PC-3 (cell line): Measurements from ENCODE around the gene CYTH3. TPM values are rescaled to one million over a fixed set of nuclear protein-coding genes. Genes with fewer than 3 reads are reported as not detected.
"Not testable (repeated sequence)": the region's sequence is repeated elsewhere in the genome, so short reads cannot be mapped to it uniquely, and the experiment has no call there.

Source experiments
- ATAC-seq: fragments of 200-7000 bp; cut with Tn5 transposase; 2 replicates; pipeline ENCODE4 v1.9.1; 2020; ENCODE audit warnings: mild to moderate bottlenecking, moderate library complexity
- BruUV-seq: library from RNA; stranded (reverse); fragments of 400-500 nt; replicated peaks from 2 replicates; lab custom pipeline; 2021; lab: Mats Ljungman, UMichigan
- CTCF ChIA-PET: fragments of 300-600 bp; sonication (Branson Sonifier 250); formaldehyde crosslinking; loops from one replicate; lab custom pipeline; 2022; ENCODE audit warnings: antibody characterized with exemption; lab: Charles Lee
- POLR2A ChIA-PET: fragments of 300-600 bp; sonication (Branson Sonifier 250); formaldehyde crosslinking; loops from one replicate; lab custom pipeline; 2022; ENCODE audit warnings: antibody characterized with exemption; ENCODE audit not compliant: unreplicated experiment; lab: Charles Lee
- DNase-seq: peaks from one replicate; pipeline ENCODE4 v3.0.0-alpha.2; 2015
- H2AFZ ChIP-seq: fragments of 300-600 bp; sonication (generic); 2 replicates; pipeline ENCODE4 v1.6.0; 2016; ENCODE audit warnings: antibody characterized with exemption, low read length
- H3F3A ChIP-seq: fragments of 300-600 bp; sonication (generic); one replicate; pipeline ENCODE4 v1.6.0; 2017; ENCODE audit warnings: antibody characterized with exemption, low read length, control low read depth, mild to moderate bottlenecking; ENCODE audit not compliant: unreplicated experiment
- H3K27ac ChIP-seq: fragments of 300-600 bp; sonication (generic); 2 replicates; pipeline ENCODE4 v1.5.1; 2016; ENCODE audit warnings: mild to moderate bottlenecking, low read length
- H3K27me3 ChIP-seq: fragments of 300-600 bp; sonication (generic); 2 replicates; pipeline ENCODE4 v1.6.1; 2016; ENCODE audit warnings: low read length, mixed read lengths
- H3K36me3 ChIP-seq: fragments of 300-600 bp; sonication (generic); 2 replicates; pipeline ENCODE4 v1.6.1; 2016; ENCODE audit warnings: low read depth, mixed run types, low read length, mixed read lengths
- H3K4me1 ChIP-seq: fragments of 300-600 bp; sonication (generic); 2 replicates; pipeline ENCODE4 v1.5.1; 2016; ENCODE audit warnings: low read length; ENCODE audit not compliant: insufficient read depth
- H3K4me2 ChIP-seq: fragments of 300-600 bp; sonication (generic); 2 replicates; pipeline ENCODE4 v1.6.0; 2016; ENCODE audit warnings: low read length
- H3K4me3 ChIP-seq: fragments of 300-600 bp; sonication (generic); 2 replicates; pipeline ENCODE4 v1.5.1; 2016; ENCODE audit warnings: mild to moderate bottlenecking, low read length, mixed read lengths
- H3K79me2 ChIP-seq: fragments of 300-600 bp; sonication (generic); 2 replicates; pipeline ENCODE4 v1.6.1; 2017; ENCODE audit warnings: low read length, mixed read lengths
- H3K9ac ChIP-seq: fragments of 300-600 bp; sonication (generic); 2 replicates; pipeline ENCODE4 v1.6.0; 2016; ENCODE audit warnings: mild to moderate bottlenecking, low read length
- H3K9me2 ChIP-seq: fragments of 300-600 bp; sonication (generic); replicated peaks from 2 replicates; pipeline ENCODE4 v1.6.1; 2016; ENCODE audit warnings: mixed run types, low read length, mixed read lengths
- H3K9me3 ChIP-seq: fragments of 300-600 bp; sonication (generic); 2 replicates; pipeline ENCODE4 v1.6.1; 2016; ENCODE audit warnings: low read length, mixed read lengths
- H4K20me1 ChIP-seq: fragments of 300-600 bp; sonication (generic); 2 replicates; pipeline ENCODE4 v1.6.1; 2016; ENCODE audit warnings: low read length, mixed read lengths
- EZH2 ChIP-seq: fragments of 300-600 bp; sonication (generic); IDR thresholded peaks from one replicate; pipeline ENCODE4 v1.6.1; 2017; ENCODE audit warnings: antibody characterized with exemption, mild to moderate bottlenecking, low read length; ENCODE audit not compliant: unreplicated experiment
- EZH2phosphoT487 ChIP-seq: fragments of 300-600 bp; sonication (generic); IDR thresholded peaks from 2 replicates; pipeline ENCODE4 v1.6.1; 2018; ENCODE audit warnings: mild to moderate bottlenecking, antibody characterized with exemption, low read length, borderline replicate concordance
- intact Hi-C: fragments of 100-400 bp; cut with micrococcal nuclease; formaldehyde crosslinking; loops from 2 replicates; pipeline ENCODE4 v1.9.0; 2023
- total RNA-seq: library from RNA; depleted of rRNA; stranded (reverse); fragments of >200 nt; gene quantifications from 2 replicates; pipeline ENCODE4 v1.2.3, GENCODE V29; 2014
- TF ChIP-seq, protein P1 (sequence below): fragments of 300-600 bp; sonication (generic); conservative IDR thresholded peaks from 2 replicates; pipeline ENCODE4 v1.5.1; 2017; ENCODE audit warnings: antibody characterized with exemption, low read depth, mild to moderate bottlenecking, low read length

Gene CYTH3
- total RNA-seq, 1 experiment from 2014 or later, result 23.1 TPM

DNA sequence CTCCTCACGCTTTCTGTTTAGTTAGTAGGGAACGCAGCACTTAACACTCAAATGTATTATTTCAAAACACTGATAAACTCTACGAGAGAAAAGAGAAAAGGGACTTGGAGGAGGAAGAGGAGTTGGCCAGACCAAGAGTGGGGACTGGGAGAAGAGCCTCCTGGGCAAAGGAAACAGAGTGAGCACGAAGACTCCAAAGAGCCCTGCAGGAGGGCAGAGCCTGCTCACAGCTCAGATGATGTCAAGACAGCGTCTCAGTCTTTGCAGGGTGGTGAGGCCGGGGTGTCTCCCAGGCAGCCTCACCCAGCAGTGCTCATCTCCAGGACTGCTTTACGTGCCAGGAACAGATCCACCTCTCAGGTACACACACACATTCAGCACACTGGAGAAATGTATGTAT, 41.2 kb downstream of the CYTH3 start:
- Histone ChIP-seq H3K9me2 (no peaks in the 10 kb centered on the region), H3K27ac (no peak overlapping the region), H3K4me3 (no peak overlapping the region), H3K9ac (no peak overlapping the region), H3K27me3 (no peaks in the 10 kb centered on the region), H2AFZ (no peak overlapping the region), H3K36me3 (no peaks in the 10 kb centered on the region), H3F3A (no peaks in the 10 kb centered on the region), H4K20me1 (peaks cover 3% of the 10 kb centered on the region; the same call in 1 of the 2 replicates), H3K79me2 (peaks cover 82% of the 10 kb centered on the region), H3K4me2 (no peak overlapping the region), H3K4me1 (no peaks in the 10 kb centered on the region), H3K9me3 (no peaks in the 10 kb centered on the region)
- TF ChIP-seq EZH2 (no peak), EZH2phosphoT487 (no peak)
- TF ChIP-seq, protein P1, sequence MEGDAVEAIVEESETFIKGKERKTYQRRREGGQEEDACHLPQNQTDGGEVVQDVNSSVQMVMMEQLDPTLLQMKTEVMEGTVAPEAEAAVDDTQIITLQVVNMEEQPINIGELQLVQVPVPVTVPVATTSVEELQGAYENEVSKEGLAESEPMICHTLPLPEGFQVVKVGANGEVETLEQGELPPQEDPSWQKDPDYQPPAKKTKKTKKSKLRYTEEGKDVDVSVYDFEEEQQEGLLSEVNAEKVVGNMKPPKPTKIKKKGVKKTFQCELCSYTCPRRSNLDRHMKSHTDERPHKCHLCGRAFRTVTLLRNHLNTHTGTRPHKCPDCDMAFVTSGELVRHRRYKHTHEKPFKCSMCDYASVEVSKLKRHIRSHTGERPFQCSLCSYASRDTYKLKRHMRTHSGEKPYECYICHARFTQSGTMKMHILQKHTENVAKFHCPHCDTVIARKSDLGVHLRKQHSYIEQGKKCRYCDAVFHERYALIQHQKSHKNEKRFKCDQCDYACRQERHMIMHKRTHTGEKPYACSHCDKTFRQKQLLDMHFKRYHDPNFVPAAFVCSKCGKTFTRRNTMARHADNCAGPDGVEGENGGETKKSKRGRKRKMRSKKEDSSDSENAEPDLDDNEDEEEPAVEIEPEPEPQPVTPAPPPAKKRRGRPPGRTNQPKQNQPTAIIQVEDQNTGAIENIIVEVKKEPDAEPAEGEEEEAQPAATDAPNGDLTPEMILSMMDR, result no peak
- no peak for ATAC-seq
- ChIA-PET POLR2A (no interaction called here), CTCF (no interaction called here)
- no peak for DNase-seq
- intact Hi-C loops, result no loop called here
- BruUV-seq, result no TSS peak

DNA sequence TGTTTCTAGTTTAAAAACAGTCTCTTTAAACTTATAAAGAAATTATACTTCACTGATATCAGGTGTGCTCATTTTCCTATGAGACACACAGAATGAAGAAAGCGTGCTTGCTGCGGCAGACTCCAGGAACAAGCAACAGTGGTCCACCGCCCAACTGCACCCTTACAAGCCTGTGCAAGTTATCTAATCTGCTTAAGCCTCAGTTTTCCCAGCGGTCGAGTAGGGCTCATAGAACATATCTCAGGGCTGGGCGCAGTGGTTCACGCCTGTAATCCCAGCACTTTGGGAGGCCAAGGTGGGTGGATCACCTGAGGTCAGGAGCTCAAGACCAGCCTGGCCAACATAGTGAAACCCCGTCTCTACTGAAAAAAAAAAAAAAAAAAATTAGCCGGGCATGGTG, 43.1 kb downstream of the CYTH3 start:
- intact Hi-C loops, DNase-seq, BruUV-seq, H3K9me3 ChIP-seq, H3K27ac ChIP-seq, ATAC-seq, H4K20me1 ChIP-seq, H3K9ac ChIP-seq, H2AFZ ChIP-seq, POLR2A ChIA-PET, H3K4me3 ChIP-seq, H3K4me1 ChIP-seq, H3F3A ChIP-seq, H3K36me3 ChIP-seq, H3K4me2 ChIP-seq, H3K27me3 ChIP-seq, H3K9me2 ChIP-seq, CTCF ChIA-PET: not testable (repeated sequence)
- H3K79me2 ChIP-seq, result peaks cover 74% of the 10 kb centered on the region

DNA sequence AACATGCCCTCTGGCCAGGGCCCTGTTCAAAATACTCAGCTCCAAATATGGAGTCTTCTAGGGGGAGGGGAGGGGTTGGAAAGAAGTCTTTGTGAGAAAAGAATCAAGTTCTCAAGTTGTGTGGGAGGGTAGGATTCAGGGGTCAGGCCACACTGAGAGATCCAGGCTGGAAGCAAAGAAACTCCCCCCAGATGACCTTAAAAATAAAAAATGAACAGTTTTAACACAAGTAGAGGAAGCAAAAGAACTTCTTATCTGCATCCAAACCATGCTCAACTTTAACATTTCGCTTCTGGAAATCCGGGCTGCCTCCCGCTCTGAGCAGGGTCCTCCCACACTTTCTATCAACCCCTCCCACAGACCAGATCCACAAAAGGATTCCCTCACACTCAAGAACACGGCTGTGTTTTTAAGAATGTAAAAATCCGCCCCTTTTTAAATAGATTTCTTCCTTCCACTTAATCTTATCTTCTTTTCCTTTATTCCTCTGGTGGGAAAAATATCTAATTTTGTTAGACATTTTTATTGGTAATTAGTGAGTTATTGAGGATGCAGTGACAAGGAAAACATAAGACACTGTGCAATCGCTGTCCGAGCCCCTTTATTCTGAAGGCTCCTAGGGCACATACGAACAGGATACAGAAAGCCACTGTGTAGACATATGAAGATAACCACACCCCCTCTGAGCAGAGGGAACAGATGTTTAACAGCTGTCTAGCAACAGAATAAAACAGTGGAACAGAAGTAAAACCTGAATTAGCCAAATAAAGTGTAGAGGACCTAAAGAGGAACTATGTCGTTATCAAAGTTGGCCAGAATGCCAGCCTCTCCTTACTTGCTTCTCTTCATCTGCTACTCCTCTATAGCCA, 43.8 kb downstream of the CYTH3 start:
- no TSS peak for BruUV-seq
- Histone ChIP-seq H4K20me1 (peaks cover 7% of the 10 kb centered on the region; the same call in 1 of the 2 replicates), H3K4me3 (no peak overlapping the region), H3K27ac (no peak overlapping the region), H3K79me2 (peaks cover 73% of the 10 kb centered on the region), H3K9me3 (no peaks in the 10 kb centered on the region), H3K27me3 (no peaks in the 10 kb centered on the region), H3K9me2 (no peaks in the 10 kb centered on the region), H3K36me3 (no peaks in the 10 kb centered on the region), H3F3A (no peaks in the 10 kb centered on the region), H2AFZ (no peak overlapping the region), H3K9ac (no peak overlapping the region), H3K4me2 (no peak overlapping the region), H3K4me1 (no peaks in the 10 kb centered on the region)
- POLR2A ChIA-PET, result no interaction called here
- DNase-seq (no peak), ATAC-seq (no peak)
- CTCF ChIA-PET, result no interaction called here
- intact Hi-C loops, result no loop called here
- TF ChIP-seq EZH2phosphoT487 (no peak), EZH2 (no peak)
- TF ChIP-seq, protein P1, result no peak
